ENCODE measurements around the gene UPP1. TPM values are rescaled to one million over a fixed set of nuclear protein-coding genes. Genes with fewer than 3 reads are reported as not detected.

Gene UPP1
- total and polyA plus RNA-seq, 2 of the 13 experiments (the other 11 are each of a cell fraction or from before 2014, with no cell fraction given), result 5.7 to 9.8 TPM

DNA sequence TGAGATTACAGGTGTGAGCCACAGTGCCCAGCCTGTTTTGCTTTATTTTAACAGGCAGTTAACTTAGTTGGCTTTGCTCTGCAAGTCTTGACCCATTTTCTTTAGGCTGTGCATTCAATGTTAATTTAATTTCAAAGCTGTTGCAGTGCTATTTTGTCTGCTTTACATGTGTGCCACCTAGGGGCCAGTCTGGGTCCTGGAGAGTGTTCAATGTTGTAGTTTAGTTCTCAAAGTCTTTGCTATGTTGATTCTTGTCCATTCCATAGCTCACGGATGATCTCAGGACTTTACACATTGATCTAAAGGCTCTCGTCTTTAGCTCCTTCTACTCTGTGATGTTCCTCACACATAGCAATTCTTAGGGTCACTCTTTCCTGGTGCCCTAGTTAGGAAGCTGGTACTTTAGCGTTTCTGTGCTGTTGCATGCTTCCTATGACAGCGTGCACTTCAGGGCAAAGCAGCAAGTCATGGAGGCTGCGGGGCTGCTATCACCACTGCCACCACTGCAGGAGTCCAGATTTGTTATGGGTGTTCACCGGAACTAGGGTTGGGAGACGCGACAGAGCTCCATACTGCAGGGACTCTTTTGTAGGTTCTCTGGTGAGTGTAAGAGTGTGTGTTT lies 65.8 kb downstream of the UPP1 start (continued):
- TF ChIP-seq, protein P1, sequence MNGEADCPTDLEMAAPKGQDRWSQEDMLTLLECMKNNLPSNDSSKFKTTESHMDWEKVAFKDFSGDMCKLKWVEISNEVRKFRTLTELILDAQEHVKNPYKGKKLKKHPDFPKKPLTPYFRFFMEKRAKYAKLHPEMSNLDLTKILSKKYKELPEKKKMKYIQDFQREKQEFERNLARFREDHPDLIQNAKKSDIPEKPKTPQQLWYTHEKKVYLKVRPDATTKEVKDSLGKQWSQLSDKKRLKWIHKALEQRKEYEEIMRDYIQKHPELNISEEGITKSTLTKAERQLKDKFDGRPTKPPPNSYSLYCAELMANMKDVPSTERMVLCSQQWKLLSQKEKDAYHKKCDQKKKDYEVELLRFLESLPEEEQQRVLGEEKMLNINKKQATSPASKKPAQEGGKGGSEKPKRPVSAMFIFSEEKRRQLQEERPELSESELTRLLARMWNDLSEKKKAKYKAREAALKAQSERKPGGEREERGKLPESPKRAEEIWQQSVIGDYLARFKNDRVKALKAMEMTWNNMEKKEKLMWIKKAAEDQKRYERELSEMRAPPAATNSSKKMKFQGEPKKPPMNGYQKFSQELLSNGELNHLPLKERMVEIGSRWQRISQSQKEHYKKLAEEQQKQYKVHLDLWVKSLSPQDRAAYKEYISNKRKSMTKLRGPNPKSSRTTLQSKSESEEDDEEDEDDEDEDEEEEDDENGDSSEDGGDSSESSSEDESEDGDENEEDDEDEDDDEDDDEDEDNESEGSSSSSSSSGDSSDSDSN (CRISPR knock-in tag; IDR thresholded peaks at IDR 0.05), result no peak; the same call in 1 of the 2 replicates
- TF ChIP-seq SETDB1 (CRISPR knock-in tag; IDR thresholded peaks at IDR 0.05; ENCODE audit: borderline replicate concordance) (0 out of 2 replicates have a peak, but pooled peaks have one; percentile 16), ZMYM4 (CRISPR knock-in tag; IDR thresholded peaks at IDR 0.05) (no peak), NFIC (IDR thresholded peaks at IDR 0.05; ENCODE audit: low read length) (no peak), ZSCAN20 (CRISPR knock-in tag; IDR thresholded peaks at IDR 0.05; ENCODE audit: borderline replicate concordance) (no peak), ZC3H13 (CRISPR knock-in tag; IDR thresholded peaks at IDR 0.05) (no peak), TOE1 (CRISPR knock-in tag; IDR thresholded peaks at IDR 0.05) (no peak), ZNF878 (CRISPR knock-in tag; IDR thresholded peaks at IDR 0.05) (peak; percentile 54; the same call in 1 of the 2 replicates), SPEN (CRISPR knock-in tag; IDR thresholded peaks at IDR 0.05; ENCODE audit: low read depth) (peak; percentile 26; the same call in 1 of the 2 replicates), MED1 (CRISPR knock-in tag; IDR thresholded peaks at IDR 0.05) (peak; percentile 61), ARHGAP35 (CRISPR knock-in tag; IDR thresholded peaks at IDR 0.05; ENCODE audit: borderline replicate concordance) (no peak), ZNF678 (CRISPR knock-in tag; IDR thresholded peaks at IDR 0.05) (no peak), AHR (CRISPR knock-in tag; IDR thresholded peaks at IDR 0.05) (no peak), TP53 (CRISPR knock-in tag; conservative IDR thresholded peaks at IDR 0.05) (no peak), RFXAP (CRISPR knock-in tag; IDR thresholded peaks at IDR 0.05; ENCODE audit: borderline replicate concordance) (no peak), ZNF572 (CRISPR knock-in tag; IDR thresholded peaks at IDR 0.05) (no peak), ZNF775 (CRISPR knock-in tag; IDR thresholded peaks at IDR 0.05; ENCODE audit: borderline replicate concordance) (no peak), RARG (CRISPR knock-in tag; IDR thresholded peaks at IDR 0.05; ENCODE audit: low read depth) (no peak), TBX3 (IDR thresholded peaks at IDR 0.05; ENCODE audit: borderline replicate concordance) (no peak), ERF (CRISPR knock-in tag; IDR thresholded peaks at IDR 0.05) (no peak), TCF7 (IDR thresholded peaks at IDR 0.05; ENCODE audit: low read depth) (no peak)
- TF ChIP-seq, protein P2, sequence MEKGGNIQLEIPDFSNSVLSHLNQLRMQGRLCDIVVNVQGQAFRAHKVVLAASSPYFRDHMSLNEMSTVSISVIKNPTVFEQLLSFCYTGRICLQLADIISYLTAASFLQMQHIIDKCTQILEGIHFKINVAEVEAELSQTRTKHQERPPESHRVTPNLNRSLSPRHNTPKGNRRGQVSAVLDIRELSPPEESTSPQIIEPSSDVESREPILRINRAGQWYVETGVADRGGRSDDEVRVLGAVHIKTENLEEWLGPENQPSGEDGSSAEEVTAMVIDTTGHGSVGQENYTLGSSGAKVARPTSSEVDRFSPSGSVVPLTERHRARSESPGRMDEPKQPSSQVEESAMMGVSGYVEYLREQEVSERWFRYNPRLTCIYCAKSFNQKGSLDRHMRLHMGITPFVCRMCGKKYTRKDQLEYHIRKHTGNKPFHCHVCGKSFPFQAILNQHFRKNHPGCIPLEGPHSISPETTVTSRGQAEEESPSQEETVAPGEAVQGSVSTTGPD (CRISPR knock-in tag; IDR thresholded peaks at IDR 0.05), result no peak
- TF ChIP-seq, protein P3, sequence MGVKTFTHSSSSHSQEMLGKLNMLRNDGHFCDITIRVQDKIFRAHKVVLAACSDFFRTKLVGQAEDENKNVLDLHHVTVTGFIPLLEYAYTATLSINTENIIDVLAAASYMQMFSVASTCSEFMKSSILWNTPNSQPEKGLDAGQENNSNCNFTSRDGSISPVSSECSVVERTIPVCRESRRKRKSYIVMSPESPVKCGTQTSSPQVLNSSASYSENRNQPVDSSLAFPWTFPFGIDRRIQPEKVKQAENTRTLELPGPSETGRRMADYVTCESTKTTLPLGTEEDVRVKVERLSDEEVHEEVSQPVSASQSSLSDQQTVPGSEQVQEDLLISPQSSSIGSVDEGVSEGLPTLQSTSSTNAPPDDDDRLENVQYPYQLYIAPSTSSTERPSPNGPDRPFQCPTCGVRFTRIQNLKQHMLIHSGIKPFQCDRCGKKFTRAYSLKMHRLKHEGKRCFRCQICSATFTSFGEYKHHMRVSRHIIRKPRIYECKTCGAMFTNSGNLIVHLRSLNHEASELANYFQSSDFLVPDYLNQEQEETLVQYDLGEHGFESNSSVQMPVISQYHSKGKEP (CRISPR knock-in tag; IDR thresholded peaks at IDR 0.05), result no peak
- TF ChIP-seq, protein P4, sequence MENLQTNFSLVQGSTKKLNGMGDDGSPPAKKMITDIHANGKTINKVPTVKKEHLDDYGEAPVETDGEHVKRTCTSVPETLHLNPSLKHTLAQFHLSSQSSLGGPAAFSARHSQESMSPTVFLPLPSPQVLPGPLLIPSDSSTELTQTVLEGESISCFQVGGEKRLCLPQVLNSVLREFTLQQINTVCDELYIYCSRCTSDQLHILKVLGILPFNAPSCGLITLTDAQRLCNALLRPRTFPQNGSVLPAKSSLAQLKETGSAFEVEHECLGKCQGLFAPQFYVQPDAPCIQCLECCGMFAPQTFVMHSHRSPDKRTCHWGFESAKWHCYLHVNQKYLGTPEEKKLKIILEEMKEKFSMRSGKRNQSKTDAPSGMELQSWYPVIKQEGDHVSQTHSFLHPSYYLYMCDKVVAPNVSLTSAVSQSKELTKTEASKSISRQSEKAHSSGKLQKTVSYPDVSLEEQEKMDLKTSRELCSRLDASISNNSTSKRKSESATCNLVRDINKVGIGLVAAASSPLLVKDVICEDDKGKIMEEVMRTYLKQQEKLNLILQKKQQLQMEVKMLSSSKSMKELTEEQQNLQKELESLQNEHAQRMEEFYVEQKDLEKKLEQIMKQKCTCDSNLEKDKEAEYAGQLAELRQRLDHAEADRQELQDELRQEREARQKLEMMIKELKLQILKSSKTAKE (CRISPR knock-in tag; IDR thresholded peaks at IDR 0.05; ENCODE audit: borderline replicate concordance), result no peak

Data from HepG2 (cell line).